UCSD-AML1 (cell line): ENCODE results near the gene LRRC25.
A peak's percentile ranks its signal among the peaks of the same experiment; 100 is the strongest.

Experiments used
- DNase-seq: peaks from one replicate; lab custom pipeline; 2025; ENCODE audit not compliant: unreplicated experiment; lab: John Stamatoyannopoulos, UW

LRRC25 gene

DNA sequence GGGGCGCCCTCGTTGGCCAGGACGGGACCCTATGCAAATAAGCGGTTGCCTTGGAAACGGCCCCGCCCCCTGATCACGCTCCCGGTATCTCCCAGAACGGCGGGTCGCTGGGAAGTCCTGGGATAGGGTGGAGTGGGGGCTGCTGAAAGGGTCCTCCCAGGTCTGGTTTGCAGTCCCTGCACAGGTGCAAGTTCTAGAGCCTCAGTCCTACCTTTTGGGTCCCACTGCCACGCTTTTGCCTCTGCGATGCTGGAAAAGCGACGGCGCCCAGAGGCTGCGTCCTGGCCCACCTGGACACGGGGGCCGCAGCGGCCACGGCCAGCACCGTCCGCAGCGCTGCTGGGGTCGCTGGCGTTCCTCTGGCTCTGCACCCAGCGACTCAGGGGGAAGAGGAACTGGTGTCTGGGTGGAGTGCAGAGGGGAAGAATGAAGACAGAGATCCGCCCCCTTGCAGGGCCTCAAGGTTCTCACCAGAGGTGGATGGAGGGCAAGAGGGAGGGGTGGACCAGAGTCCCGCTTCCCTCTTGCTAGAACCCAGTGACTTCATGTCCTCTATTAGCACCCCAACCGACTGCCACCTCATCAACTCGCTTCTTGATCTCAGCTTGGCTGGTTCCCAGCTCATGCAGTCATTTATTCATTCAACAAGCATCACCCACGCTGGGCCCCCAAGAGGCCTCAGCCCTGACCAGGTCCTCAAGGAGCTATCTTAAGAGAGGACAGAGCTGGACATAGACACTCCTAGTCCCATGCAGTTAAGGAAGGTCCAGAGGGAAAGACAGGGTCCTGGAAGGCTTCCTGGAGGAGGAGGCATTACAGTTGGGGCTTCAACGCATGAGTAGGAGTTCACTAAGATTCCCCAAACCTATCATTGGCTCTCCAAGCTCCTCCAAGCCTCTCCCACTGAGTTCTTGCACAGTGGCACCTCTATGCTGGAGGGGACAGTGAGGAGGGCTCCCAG is at the start of gene LRRC25:
TSS of gene LRRC25 (minus strand) at position 381 of the 961 bp plus-strand sequence. CDS start 659 bp downstream, outside the sequence.
- peak; percentile 38 for DNase-seq

DNA sequence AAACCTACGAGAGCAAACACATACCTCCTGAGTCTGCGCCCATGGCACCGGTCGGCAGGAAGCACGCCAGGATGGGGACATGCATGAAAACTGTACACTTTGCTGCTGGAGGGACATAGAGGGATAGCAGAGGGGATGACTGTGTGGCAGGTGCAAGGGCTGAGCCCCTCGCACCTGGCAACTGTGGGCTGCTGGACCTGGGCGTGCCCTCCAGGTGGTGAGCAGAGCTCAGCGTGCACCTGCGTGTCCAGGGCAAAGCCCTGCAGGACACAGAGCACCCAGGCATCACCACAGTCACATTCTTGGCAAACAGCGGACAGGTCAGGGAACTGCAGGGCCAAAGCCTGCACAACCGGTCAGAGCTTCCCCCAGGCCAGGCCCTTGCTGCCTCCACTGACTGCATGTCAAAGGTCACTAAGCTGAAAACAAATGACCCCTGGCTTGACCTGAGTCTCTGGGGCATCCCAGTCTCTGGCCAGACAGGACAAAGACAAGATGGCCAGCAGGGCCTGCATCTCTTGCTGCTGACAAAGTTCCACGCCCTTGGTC is 49.5 kb upstream of the LRRC25 start:
- DNase-seq: no peak

DNA sequence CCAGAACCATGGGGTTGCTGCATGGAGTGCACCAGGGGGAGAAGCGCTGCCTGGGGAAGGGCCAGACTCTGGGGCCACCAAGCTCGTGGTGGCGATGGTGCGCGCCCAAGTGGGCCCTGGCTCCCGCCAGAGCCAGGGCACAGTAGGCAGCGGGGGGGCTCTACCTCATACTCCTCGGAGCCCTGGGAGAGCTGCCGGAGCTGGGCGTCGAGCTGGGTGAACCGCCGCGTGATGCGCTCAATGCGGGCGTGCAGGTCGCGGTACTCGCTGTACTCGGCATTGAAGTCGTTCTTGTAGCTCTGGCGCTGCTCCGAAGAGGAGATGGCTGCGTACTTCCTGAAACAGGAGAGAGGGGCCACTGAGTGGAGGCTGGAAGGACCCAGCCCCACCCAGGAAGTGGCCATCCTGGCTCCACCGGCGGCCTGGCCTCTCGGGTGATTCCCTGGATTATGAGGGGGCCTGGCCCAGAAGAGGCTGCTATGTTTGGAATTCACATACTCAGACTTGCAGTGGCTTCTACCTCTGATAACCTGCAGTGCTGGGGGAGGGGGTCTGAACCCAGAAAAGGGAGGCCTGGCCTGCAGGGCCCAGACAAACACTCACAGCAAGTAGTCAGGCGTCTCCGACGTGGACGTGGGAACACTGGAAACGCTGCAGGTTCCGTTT is 48.9 kb upstream of the LRRC25 start:
- no peak for DNase-seq

DNA sequence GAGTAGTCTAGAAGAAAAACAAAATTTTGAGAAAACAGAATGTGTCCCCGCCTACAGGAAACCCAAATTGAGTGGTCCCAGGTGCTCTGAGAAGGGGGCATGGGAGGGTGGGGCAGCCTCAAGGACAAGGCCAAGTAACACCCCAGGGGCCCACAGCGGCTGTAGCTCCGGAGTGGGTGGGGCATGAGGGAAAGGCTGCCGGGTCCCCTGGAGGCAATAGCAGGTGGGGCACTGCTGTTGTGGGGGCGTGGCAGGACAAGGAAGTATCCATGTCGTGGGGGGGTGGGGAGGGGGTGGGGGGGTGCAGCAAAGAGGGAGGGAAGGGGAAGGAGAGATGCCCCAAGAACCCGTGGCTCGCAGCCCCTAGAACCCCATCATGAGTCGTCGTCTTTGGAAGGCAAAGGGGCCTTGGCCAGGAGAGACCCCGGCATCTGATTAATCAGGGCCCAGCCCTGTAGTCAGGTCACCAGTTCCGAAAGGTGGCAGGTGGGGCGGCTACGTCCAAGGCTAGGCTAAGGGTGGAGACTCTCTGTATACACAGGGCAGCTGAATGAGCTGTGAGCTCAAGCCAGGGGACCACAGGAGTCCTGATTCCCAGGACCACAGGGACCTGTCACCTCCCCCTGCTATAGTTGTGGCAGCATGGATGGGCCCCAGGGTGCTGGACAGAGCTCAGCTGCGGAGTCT is 48.0 kb upstream of the LRRC25 start:
- no peak for DNase-seq

DNA sequence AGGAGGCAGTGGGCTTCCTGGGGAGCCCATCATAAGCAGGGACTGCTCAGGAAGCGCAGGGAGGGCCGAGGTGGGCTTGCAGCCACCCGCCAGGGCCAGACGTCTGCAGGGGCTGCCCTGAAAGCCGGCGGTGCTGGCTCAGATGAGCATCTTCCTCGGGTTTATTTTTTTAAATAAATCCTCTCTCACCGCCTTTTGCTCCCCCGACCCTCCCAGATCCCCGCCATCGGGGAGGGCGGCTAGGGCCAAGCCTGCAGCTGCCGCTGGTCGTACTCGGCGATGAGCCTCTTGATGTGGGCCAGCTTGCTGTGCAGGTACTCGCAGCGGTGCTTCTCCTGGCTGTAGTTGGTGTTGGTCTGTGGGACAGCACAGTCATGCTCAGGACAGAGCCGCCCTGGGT is 47.1 kb upstream of the LRRC25 start:
- no peak for DNase-seq

DNA sequence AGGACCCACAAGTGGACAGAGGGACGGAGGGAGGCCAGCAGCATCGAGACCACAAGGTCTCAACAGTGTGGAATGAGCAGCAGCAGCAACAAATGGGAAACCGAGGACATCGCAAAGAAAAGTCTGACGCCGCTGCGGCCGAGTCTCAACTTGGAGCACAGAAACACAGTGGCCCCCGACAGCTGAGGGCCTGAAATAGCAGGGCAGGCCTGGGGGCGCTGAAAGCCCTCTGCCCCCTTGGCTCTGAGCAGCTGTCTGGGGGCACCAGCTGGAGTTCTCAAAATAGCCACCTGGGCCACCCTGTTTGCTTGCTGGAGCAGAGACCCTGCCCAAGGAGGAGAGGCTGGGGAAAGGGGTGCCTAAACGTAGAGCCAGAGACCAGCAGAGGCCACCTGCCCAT is 46.4 kb upstream of the LRRC25 start:
- DNase-seq: no peak

DNA sequence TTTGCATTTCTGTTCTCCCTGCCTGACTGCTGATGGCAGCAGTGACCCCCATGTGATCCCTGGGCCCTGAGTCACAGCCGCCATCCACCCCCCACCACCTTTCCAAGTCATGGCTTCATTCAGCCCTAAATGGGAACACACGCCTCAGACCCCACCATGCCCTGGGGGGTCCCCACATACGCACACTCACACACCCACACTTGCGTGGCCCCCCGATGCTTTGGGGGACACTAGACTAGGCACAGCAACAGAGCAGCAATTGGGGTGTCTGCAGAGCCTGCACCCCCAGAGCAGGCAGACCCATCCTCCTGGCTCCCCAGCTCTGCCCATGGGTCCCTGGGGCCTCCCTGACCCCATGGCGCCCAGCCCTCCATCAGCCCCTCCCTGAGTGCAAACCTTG is 46.0 kb upstream of the LRRC25 start:
- DNase-seq: no peak

DNA sequence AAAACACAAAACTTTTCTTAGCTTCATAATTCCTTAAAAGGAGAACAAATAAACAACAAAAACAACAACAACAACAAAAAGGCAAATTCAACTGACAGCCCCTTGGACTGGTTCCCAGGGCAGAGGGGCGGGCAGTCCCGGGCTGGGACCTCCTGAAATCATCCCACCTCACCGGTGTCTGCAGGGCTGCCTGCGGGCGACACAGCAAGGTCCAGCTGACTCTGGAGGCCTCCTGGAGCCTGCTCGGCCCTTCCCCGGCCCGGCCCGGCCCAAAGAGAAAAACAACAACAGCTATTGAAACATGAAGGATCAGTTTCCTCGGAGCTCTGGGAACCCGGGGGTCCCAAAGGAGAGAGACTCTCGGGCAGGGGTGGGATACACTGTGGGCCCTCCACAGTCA is 45.5 kb upstream of the LRRC25 start:
- DNase-seq: no peak

DNA sequence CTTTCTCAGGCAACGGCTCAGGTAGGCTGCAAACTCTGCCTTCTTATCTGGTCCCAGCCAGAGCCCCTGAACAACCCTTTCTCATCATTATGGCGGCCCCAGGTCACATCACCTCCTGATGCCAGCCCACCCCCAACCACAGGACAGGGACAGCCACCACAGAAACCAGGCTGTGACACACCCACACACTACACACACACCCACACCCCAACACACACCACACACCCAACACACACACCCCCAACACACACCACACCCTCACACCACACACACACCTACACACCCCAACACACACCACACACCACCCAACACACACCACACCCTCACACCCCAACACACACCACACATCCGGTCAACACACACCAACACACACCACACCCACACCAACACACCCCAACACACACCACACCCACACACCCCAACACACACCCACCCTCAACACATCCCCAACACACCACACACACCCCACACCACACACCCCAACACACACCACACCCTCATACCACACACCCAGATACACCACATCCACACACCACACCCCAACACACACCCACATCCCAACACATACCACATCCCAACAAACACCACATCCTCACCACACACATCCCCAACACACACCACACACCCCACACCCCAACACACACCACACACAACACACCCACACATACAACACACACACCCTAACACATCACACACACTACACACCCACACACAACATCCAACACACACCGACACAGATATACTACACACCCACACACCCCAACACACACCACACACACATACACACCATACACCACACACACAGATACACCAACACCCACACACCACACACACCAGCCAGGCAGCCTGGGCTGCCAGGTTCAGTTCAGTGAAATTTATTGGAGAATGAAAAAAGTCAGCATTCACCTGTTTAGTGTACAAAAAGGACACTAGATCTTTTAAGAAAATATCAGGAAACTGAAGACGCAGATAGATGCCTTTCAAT is 44.7 kb upstream of the LRRC25 start:
- no peak for DNase-seq

DNA sequence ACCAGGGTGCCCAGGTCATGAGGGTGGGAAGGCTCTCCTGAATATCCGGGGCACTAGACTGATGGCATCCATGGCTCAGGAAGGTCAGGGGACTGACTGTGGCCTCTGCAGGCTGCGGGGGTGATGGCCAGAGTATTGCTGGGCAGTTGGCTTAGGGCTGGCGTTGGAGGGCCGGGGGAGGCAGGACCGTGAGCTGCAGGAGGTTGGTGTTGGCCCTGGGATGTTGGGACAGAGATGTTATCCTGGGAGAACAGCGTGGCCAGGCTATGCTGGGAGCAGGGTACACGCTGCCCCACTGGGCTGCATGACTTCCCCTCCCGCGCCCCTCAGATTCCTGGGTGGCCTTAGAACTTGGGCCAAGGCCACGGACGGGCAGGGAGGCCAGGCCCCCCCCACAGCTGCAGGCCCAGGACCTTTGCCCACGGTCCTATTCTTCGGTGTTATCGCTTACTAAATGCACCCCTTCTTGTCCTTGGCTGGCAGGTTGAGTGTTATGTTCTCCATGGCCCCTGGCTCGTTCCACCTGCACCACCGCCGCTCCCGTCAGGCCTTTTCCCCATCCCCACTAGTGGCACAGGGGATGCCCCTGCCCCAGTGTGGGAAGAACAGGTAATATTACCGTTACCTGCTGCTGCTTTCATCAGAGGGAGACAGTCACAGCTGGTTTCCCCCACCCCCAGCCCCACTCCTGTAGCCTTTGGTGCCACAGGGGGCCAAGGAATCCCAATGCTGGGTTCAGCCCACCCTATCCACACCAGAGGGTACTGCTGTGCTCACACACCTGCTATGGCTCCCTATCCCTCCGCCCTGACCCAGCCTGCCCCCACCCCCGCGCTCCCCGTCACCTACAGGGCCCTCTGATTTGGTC is 43.7 kb upstream of the LRRC25 start:
- DNase-seq: no peak

DNA sequence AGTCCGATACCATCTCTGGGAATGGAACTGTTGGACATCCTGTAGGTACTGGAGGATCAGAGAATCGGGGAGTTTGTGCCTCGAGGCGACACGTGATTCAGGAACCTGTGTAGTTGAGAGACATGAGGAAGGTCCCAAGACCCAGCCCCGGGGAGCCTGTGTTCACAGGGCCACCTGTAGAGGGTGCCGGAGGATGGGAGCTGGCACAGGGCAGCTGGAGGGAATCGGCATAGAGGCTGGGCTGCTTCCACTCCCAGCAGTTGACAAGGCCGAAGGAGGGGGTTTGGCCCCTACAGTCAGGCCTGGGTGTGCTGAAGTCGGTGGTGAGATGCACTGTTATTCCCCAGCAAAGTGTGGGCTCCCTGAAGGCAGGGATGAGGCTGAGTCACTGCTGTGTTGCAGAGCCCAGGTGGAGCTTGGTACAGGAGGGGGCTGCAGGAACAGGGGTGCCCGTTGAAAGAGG is 43.0 kb upstream of the LRRC25 start:
- DNase-seq: peak; percentile 51

DNA sequence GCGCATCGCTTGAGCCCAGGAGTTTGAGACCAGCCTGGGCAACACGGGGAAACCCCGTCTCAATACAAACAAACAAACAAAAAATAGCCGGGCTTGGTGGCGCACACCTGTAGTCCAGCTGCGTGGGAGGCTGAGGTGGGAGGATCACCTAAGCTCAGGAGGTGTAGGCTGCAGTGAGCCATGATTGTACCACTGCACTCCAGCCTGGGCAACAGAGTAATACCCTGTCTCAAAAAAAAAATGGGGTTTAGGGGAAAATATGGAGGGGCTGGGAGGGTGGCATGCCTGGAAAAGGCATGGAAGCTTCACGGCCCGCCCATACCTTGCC is 42.5 kb upstream of the LRRC25 start:
- no peak for DNase-seq

DNA sequence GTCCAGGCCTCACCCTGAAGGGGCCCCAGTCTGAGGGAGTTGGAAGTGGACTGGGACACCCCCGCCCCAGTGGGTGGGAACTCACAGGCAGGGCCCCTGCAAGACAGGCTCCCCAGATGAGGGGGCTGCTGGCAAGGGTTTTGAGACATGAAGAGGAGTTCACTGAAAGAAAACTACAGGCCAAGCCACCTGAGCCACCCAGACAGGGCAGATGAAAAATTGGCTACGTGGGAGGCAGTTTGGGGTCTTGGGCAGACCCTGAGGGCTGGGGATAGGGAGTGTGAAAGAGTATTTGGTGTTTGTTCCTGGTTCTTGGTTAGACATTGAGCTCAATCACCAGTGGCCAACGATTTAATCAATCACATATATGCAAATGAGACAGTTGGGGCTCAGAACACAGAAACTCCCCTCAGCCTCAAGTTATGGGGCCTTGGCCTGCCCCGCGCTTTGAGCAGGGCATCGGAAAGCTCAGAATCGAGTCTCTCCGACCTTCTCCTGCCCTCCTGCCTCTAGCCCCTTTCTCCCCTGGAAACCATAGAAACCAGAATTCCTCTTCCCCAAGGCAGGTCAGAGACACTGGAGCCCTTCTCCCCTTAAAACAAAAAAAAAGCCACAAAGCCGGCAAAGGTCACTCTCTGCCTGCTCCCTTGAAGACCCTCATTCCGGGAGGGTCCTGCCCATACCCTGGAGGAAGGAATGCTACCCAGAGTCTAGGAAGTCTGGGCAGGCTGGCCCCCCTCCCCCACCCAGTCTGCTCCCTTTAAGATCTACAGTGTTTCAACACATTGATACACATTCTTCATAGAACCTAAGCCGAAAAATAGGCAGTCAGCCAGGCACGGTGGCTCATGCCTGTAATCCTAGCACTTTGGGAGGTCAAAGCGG is 41.8 kb upstream of the LRRC25 start:
- no peak for DNase-seq

DNA sequence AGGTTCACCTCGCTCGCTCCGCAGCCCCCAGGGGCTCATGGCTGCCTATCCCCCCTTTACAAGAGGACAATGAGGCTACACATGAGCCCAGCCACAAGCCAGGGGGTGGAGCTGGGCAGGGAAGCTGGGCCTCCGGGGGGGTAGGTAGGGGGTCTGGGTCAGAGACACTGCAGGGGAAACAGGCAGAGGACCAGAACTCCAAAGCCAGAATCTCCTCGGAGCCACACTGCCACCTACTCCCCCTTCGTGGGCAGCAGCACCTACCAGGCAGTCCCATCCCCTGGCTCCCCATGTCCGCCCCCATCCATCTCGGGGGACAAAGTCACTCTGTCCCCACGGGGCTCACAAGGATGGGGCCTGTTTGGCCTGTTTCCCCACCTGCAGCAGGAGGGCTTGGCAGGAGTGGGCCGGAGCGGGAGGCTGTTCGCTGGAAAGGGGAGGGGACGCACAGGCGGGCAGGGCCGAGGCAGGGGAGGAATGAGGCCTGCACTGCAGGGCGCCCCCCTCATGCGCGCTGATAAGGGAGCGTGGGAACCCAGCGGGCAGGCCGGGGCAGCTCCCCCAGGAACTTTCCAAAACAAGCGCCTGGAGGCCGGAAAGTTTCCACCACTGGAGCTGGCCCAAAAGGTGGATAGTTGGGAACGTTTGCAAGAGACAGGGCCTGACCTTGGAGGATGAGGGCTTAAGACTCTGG is 41.1 kb upstream of the LRRC25 start:
- peak; percentile 21 for DNase-seq

DNA sequence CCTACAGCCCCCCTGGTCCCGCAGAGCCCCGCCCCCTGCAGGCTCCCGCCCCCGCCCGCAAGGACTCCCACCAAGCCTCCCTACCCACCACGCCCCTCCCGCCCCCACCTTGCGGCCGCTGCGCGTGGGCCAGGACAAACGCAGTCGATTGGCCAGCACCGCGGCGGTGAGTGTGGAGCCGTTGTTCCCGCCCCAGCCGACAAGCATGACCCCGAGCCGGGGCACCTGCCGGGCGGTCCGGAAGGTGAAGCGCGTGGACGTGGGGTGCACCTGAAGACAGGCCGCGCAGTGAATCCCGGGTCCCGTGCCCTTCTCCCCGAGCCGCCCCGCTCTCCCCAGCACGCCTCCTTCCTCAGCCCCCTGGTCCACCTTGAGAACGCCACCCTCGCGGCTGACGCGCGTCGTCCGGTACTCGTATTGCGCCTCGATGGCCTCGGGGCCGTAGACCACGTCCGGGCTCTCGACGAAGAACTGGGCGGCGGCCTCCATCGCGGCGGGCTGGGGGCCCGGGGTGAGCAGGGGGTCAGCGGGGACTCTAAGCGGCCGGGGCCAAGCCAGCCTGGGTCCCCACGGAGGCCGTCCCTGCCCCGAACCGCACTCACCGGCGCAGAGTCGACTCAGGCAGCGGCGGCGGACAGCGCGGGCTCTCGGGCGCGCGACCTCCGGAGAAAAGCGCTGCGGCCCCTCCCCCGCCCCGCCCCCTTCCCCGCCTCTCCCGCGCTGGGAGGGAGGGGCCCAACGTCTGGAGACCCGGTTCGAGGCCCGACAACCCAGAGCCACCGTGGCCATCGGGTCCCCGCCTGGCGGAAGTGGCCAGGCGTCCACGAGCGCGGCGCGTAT is 40.3 kb upstream of the LRRC25 start, which contains the start of gene ISYNA1:
TSS of gene ISYNA1 (minus strand) at position 643 of the 840 bp plus-strand sequence. CDS start at position 489, 154 bp downstream.
- peak; percentile 32 for DNase-seq

DNA sequence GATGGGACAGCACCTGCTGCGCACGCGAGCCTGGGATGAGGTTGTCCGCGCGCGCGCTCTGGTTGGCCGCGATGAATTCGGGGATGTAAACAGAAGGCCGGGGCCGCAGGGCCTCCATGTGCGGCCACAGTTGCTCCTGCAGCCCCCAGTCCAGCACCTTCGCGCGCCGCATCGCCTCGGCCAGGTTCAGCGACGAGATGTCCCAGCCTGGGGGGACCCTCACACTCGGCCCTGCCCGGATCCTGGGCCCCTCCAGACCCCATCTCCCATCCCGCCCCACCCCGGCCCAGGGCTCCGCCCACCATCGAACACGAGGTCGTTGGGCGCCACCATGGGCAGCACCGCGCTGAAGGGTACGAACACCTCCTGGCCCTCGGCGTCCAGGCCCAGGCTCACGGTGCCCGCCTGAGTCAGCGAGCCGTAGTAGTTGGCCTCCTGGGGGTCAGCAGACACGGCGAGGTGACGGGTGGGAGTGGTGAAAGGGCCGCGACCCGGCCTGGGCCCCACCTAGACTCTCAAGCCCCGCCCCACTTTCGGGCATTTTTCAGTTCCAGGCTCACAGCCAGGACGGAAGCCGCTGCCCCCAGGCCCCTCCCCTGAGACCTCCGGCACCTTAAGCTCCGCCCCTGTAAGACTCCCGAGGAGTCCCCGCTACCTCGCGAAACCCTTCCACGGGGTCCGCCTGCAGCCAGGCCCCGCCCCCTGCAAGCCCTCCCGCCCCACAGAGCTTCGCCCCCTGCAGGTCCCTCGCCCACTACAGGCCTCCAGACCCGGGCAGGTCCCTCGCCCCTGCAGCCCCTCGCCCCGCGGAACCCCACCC is 39.5 kb upstream of the LRRC25 start:
- peak; percentile 65 for DNase-seq
